ENCODE results near the gene OGFOD1. TPM values are rescaled to one million over a fixed set of nuclear protein-coding genes. Genes with fewer than 3 reads are reported as not detected.
A peak's percentile ranks its signal among the peaks of the same experiment; 100 is the strongest.

Gene OGFOD1
- total and polyA plus RNA-seq, 2 of the 13 experiments (the other 11 are each of a cell fraction or from before 2014, with no cell fraction given) = 35.2 to 81.3 TPM

- TF ChIP-seq ZNF18 (CRISPR knock-in tag; IDR thresholded peaks at IDR 0.05; ENCODE audit: insufficient replicate concordance) (no peak), ZNF644 (CRISPR knock-in tag; IDR thresholded peaks at IDR 0.05; ENCODE audit: low read depth) (peak; percentile 52; the same call in 1 of the 2 replicates), ZNF329 (CRISPR knock-in tag; IDR thresholded peaks at IDR 0.05; ENCODE audit: low read depth) (no peak), MXI1 (IDR thresholded peaks at IDR 0.05; ENCODE audit: borderline replicate concordance, low read depth, low read length) (0 out of 3 replicates have a peak, but pooled peaks have one; percentile 26), CEBPB (IDR thresholded peaks at IDR 0.05; ENCODE audit: borderline replicate concordance, low read depth, low read length) (peak; percentile 86), SAP130 (CRISPR knock-in tag; IDR thresholded peaks at IDR 0.05; ENCODE audit: low read depth) (peak; percentile 43), RBFOX2 (IDR thresholded peaks at IDR 0.05; ENCODE audit: low read depth, low read length) (no peak), SCMH1 (CRISPR knock-in tag; IDR thresholded peaks at IDR 0.05; ENCODE audit: borderline replicate concordance) (no peak), ZBTB37 (CRISPR knock-in tag; IDR thresholded peaks at IDR 0.05) (peak; percentile 74; the same call in 1 of the 2 replicates), CEBPG (CRISPR knock-in tag; IDR thresholded peaks at IDR 0.05) (peak; percentile 46; the same call in 1 of the 2 replicates), ZBTB26 (CRISPR knock-in tag; IDR thresholded peaks at IDR 0.05; ENCODE audit: borderline replicate concordance) (peak; percentile 83; the same call in 1 of the 2 replicates), CBFB (CRISPR knock-in tag; IDR thresholded peaks at IDR 0.05) (no peak), ZNF20 (CRISPR knock-in tag; IDR thresholded peaks at IDR 0.05) (no peak)
Measured at GRCh38 chr16:56409195-56409594, 42.2 kb upstream of the OGFOD1 start (continued).

Measured in HepG2 (cell line).